WTC11 (cell line): ENCODE results near the gene MC3R. TPM values are rescaled to one million over a fixed set of nuclear protein-coding genes. Genes with fewer than 3 reads are reported as not detected.

Source experiments
- ATAC-seq: fragments of 200-7000 bp; cut with Tn5 transposase; 2 replicates; pipeline ENCODE4 v1.10.0; 2021; ENCODE audit warnings: mild to moderate bottlenecking, moderate library complexity
- CTCF ChIA-PET: fragments of 300-600 bp; sonication (Branson Sonifier 250); formaldehyde crosslinking; loops from one replicate; lab custom pipeline; 2021; ENCODE audit warnings: antibody characterized with exemption; lab: Charles Lee
- POLR2A ChIA-PET: fragments of 350-600 bp; sonication (Branson Sonifier 250); formaldehyde crosslinking; loops from one replicate; lab custom pipeline; 2021; ENCODE audit warnings: antibody characterized with exemption; lab: Charles Lee
- DNase-seq: peaks from one replicate; pipeline ENCODE4 v3.0.0; 2021; ENCODE audit warnings: low spot score
- H3K27ac Mint-ChIP-seq: 2 replicates; pipeline ENCODE4 v1.8.0; 2021; ENCODE audit warnings: mixed read lengths
- H3K27me3 Mint-ChIP-seq: 2 replicates; pipeline ENCODE4 v1.8.0; 2021; ENCODE audit warnings: low read depth, mild to moderate bottlenecking, moderate library complexity, mixed read lengths
- H3K36me3 Mint-ChIP-seq: 2 replicates; pipeline ENCODE4 v1.8.0; 2021; ENCODE audit warnings: mixed read lengths
- H3K4me1 Mint-ChIP-seq: 2 replicates; pipeline ENCODE4 v1.8.0; 2022; ENCODE audit warnings: mixed read lengths
- H3K4me3 Mint-ChIP-seq: 2 replicates; pipeline ENCODE4 v1.8.0; 2021; ENCODE audit warnings: mild to moderate bottlenecking, moderate library complexity, mixed read lengths
- H3K9me3 Mint-ChIP-seq: 2 replicates; pipeline ENCODE4 v1.8.0; 2021; ENCODE audit warnings: mixed read lengths
- CREM ChIP-seq: sonication (generic); formaldehyde crosslinking; IDR thresholded peaks from 2 replicates; pipeline ENCODE4 v1.8.1; 2022; ENCODE audit warnings: mild to moderate bottlenecking, missing genetic modification reagents, moderate library complexity
- ELF4 ChIP-seq: sonication (generic); formaldehyde crosslinking; IDR thresholded peaks from 2 replicates; pipeline ENCODE4 v1.8.1; 2022; ENCODE audit warnings: low read depth, mild to moderate bottlenecking, moderate library complexity, missing genetic modification reagents
- ESRRA ChIP-seq: sonication (generic); formaldehyde crosslinking; IDR thresholded peaks from 2 replicates; pipeline ENCODE4 v1.8.1; 2022; ENCODE audit warnings: mild to moderate bottlenecking, missing genetic modification reagents, borderline replicate concordance
- FOXJ3 ChIP-seq: sonication (generic); formaldehyde crosslinking; IDR thresholded peaks from 2 replicates; pipeline ENCODE4 v1.9.0; 2021; ENCODE audit warnings: missing genetic modification reagents, mild to moderate bottlenecking, borderline replicate concordance
- FOXK1 ChIP-seq: sonication (generic); formaldehyde crosslinking; IDR thresholded peaks from 2 replicates; pipeline ENCODE4 v1.8.0; 2022; ENCODE audit warnings: mild to moderate bottlenecking, moderate library complexity, missing genetic modification reagents
- GABPB1 ChIP-seq: sonication (generic); formaldehyde crosslinking; IDR thresholded peaks from 2 replicates; pipeline ENCODE4 v1.8.1; 2023; ENCODE audit warnings: mild to moderate bottlenecking, missing genetic modification reagents
- JAZF1 ChIP-seq: fragments of 250-450 bp; sonication (Bioruptor Pico); IDR thresholded peaks from 2 replicates; pipeline ENCODE4 v1.9.0; 2021; ENCODE audit warnings: moderate library complexity, mild to moderate bottlenecking, inconsistent platforms
- KAT7 ChIP-seq: sonication (generic); formaldehyde crosslinking; IDR thresholded peaks from 2 replicates; pipeline ENCODE4 v1.8.1; 2023; ENCODE audit warnings: missing genetic modification reagents, mild to moderate bottlenecking, borderline replicate concordance
- MYBL2 ChIP-seq: sonication (generic); formaldehyde crosslinking; IDR thresholded peaks from 2 replicates; pipeline ENCODE4 v1.8.1; 2023; ENCODE audit warnings: mild to moderate bottlenecking, moderate library complexity, missing genetic modification reagents
- NR2C2 ChIP-seq: sonication (generic); formaldehyde crosslinking; IDR thresholded peaks from 2 replicates; pipeline ENCODE4 v1.8.0; 2022; ENCODE audit warnings: mild to moderate bottlenecking, missing genetic modification reagents
- OVOL2 ChIP-seq: fragments of 250-450 bp; sonication (Bioruptor Pico); IDR thresholded peaks from 2 replicates; pipeline ENCODE4 v1.9.0; 2021; ENCODE audit warnings: mild to moderate bottlenecking, borderline replicate concordance
- RORB ChIP-seq: fragments of 250-450 bp; sonication (Bioruptor Pico); IDR thresholded peaks from 2 replicates; pipeline ENCODE4 v1.9.0; 2021; ENCODE audit warnings: mild to moderate bottlenecking
- SOX15 ChIP-seq: fragments of 250-450 bp; sonication (Bioruptor Pico); IDR thresholded peaks from 2 replicates; pipeline ENCODE4 v1.9.0; 2021; ENCODE audit warnings: mild to moderate bottlenecking
- ZNF219 ChIP-seq: sonication (generic); formaldehyde crosslinking; IDR thresholded peaks from 2 replicates; pipeline ENCODE4 v1.8.0; 2023; ENCODE audit warnings: missing genetic modification reagents, mild to moderate bottlenecking, borderline replicate concordance
- total RNA-seq: library from RNA; stranded (reverse); gene quantifications from 3 replicates; pipeline ENCODE4 v1.2.3, GENCODE V29; 2021
- TF ChIP-seq, protein P1 (sequence below): sonication (generic); formaldehyde crosslinking; IDR thresholded peaks from 2 replicates; pipeline ENCODE4 v1.8.1; 2023; ENCODE audit warnings: mild to moderate bottlenecking, missing genetic modification reagents, borderline replicate concordance
- TF ChIP-seq, protein P2 (sequence below): sonication (generic); formaldehyde crosslinking; IDR thresholded peaks from 2 replicates; pipeline ENCODE4 v1.8.1; 2022; ENCODE audit warnings: mild to moderate bottlenecking, moderate library complexity, missing genetic modification reagents
- TF ChIP-seq, protein P3 (sequence below): sonication (generic); formaldehyde crosslinking; IDR thresholded peaks from 2 replicates; pipeline ENCODE4 v1.8.0; 2023; ENCODE audit warnings: missing genetic modification reagents, mild to moderate bottlenecking, borderline replicate concordance

The MC3R gene
- total RNA-seq, 1 experiment from 2014 or later: not detected

DNA sequence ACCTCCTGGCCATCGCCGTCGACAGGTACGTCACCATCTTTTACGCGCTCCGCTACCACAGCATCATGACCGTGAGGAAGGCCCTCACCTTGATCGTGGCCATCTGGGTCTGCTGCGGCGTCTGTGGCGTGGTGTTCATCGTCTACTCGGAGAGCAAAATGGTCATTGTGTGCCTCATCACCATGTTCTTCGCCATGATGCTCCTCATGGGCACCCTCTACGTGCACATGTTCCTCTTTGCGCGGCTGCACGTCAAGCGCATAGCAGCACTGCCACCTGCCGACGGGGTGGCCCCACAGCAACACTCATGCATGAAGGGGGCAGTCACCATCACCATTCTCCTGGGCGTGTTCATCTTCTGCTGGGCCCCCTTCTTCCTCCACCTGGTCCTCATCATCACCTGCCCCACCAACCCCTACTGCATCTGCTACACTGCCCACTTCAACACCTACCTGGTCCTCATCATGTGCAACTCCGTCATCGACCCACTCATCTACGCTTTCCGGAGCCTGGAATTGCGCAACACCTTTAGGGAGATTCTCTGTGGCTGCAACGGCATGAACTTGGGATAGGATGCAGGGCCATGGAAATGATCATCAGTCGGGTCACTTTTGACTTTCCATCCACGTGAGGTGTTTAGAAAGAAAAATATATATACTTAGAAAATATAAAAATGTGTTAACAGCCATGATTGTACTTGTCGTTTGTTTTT is 868 bp downstream of the MC3R start:
- CTCF ChIA-PET: no interaction called here
- no peaks in the 10 kb centered on the region for H3K4me1 Mint-ChIP-seq

DNA sequence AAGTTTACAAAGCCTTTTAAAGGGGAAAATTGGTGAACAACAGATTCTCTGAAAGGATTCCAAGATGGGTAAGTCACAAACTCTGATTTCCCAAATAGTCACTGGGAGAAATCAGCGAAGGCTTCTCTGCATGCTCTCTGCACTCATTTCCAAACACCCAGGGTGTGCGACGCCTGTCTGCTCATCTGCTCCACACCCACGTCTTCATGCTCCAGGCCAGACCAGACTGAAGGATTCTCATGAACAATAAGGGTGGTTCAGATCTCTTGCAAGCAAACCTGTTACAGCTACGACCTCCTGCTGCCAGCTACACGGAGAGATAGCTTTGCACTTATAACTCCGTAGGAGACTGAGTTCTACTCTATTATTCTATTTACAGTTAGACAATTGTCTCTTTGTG is 1.4 kb downstream of the MC3R start:
- peaks cover 23% of the 10 kb centered on the region for H3K27me3 Mint-ChIP-seq
- CTCF ChIA-PET: no interaction called here
- TF ChIP-seq KAT7 (CRISPR knock-in tag): no peak
- TF ChIP-seq ZNF219 (CRISPR knock-in tag): no peak
- no peak for TF ChIP-seq JAZF1 (CRISPR knock-in tag)
- TF ChIP-seq, all 79 proteins: peak for 0
- H3K4me3 Mint-ChIP-seq: no peak overlapping the region
- no peak for DNase-seq
- peaks cover 90% of the 10 kb centered on the region for H3K9me3 Mint-ChIP-seq
- no peak overlapping the region for H3K27ac Mint-ChIP-seq
- POLR2A ChIA-PET: no interaction called here
- H3K4me1 Mint-ChIP-seq: no peaks in the 10 kb centered on the region
- no peak for ATAC-seq
- peaks cover 73% of the 10 kb centered on the region for H3K36me3 Mint-ChIP-seq

More for the DNA sequence above, 868 bp downstream of the MC3R start:
- no peak overlapping the region for H3K4me3 Mint-ChIP-seq
- peaks cover 23% of the 10 kb centered on the region for H3K27me3 Mint-ChIP-seq
- peak; percentile 17 for DNase-seq
- no peak for TF ChIP-seq NR2C2 (CRISPR knock-in tag)
- TF ChIP-seq MYBL2 (CRISPR knock-in tag): no peak
- no peak for TF ChIP-seq ELF4 (CRISPR knock-in tag)
- TF ChIP-seq GABPB1: 0 out of 2 replicates have a peak, but pooled peaks have one; percentile 19
- no peak for TF ChIP-seq FOXK1
- no peak for TF ChIP-seq CREM (CRISPR knock-in tag)
- no peak for TF ChIP-seq SOX15 (CRISPR knock-in tag)
- TF ChIP-seq, protein P1, sequence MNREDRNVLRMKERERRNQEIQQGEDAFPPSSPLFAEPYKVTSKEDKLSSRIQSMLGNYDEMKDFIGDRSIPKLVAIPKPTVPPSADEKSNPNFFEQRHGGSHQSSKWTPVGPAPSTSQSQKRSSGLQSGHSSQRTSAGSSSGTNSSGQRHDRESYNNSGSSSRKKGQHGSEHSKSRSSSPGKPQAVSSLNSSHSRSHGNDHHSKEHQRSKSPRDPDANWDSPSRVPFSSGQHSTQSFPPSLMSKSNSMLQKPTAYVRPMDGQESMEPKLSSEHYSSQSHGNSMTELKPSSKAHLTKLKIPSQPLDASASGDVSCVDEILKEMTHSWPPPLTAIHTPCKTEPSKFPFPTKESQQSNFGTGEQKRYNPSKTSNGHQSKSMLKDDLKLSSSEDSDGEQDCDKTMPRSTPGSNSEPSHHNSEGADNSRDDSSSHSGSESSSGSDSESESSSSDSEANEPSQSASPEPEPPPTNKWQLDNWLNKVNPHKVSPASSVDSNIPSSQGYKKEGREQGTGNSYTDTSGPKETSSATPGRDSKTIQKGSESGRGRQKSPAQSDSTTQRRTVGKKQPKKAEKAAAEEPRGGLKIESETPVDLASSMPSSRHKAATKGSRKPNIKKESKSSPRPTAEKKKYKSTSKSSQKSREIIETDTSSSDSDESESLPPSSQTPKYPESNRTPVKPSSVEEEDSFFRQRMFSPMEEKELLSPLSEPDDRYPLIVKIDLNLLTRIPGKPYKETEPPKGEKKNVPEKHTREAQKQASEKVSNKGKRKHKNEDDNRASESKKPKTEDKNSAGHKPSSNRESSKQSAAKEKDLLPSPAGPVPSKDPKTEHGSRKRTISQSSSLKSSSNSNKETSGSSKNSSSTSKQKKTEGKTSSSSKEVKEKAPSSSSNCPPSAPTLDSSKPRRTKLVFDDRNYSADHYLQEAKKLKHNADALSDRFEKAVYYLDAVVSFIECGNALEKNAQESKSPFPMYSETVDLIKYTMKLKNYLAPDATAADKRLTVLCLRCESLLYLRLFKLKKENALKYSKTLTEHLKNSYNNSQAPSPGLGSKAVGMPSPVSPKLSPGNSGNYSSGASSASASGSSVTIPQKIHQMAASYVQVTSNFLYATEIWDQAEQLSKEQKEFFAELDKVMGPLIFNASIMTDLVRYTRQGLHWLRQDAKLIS: no peak
- TF ChIP-seq, protein P2, sequence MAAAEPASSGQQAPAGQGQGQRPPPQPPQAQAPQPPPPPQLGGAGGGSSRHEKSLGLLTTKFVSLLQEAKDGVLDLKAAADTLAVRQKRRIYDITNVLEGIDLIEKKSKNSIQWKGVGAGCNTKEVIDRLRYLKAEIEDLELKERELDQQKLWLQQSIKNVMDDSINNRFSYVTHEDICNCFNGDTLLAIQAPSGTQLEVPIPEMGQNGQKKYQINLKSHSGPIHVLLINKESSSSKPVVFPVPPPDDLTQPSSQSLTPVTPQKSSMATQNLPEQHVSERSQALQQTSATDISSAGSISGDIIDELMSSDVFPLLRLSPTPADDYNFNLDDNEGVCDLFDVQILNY (CRISPR knock-in tag): no peak
- H3K36me3 Mint-ChIP-seq: peaks cover 71% of the 10 kb centered on the region
- H3K27ac Mint-ChIP-seq: no peak overlapping the region
- POLR2A ChIA-PET: no interaction called here
- peak; percentile 77 for ATAC-seq
- peaks cover 93% of the 10 kb centered on the region for H3K9me3 Mint-ChIP-seq

DNA sequence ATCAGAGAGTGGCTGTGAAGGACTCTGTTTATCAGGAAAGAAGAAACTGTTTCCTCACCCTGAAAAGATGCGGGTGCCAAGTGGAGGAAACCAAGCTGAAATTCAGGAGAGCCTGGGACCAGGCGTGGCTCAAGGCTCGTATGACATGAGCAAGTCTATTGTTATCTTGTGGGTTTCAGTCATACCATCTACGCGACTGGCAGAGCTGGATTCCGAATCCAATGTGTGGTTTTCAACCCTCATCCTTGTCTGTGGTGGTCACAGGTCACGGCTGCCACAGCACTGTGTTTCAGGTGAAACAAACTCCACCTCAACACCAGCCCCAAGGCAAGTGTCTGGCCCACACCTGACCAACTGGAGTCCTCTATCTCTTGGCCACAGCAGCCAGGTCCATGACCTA is 9.1 kb downstream of the MC3R start:
- Mint-ChIP-seq H3K27ac (no peak overlapping the region), H3K36me3 (peaks cover 71% of the 10 kb centered on the region), H3K4me1 (no peaks in the 10 kb centered on the region), H3K4me3 (no peak overlapping the region), H3K27me3 (peaks cover 12% of the 10 kb centered on the region), H3K9me3 (peaks cover 83% of the 10 kb centered on the region)
- CTCF ChIA-PET: no interaction called here
- TF ChIP-seq FOXJ3 (no peak), ESRRA (no peak), ELF4 (CRISPR knock-in tag) (no peak), OVOL2 (CRISPR knock-in tag) (no peak), RORB (CRISPR knock-in tag) (no peak)
- TF ChIP-seq, protein P3, sequence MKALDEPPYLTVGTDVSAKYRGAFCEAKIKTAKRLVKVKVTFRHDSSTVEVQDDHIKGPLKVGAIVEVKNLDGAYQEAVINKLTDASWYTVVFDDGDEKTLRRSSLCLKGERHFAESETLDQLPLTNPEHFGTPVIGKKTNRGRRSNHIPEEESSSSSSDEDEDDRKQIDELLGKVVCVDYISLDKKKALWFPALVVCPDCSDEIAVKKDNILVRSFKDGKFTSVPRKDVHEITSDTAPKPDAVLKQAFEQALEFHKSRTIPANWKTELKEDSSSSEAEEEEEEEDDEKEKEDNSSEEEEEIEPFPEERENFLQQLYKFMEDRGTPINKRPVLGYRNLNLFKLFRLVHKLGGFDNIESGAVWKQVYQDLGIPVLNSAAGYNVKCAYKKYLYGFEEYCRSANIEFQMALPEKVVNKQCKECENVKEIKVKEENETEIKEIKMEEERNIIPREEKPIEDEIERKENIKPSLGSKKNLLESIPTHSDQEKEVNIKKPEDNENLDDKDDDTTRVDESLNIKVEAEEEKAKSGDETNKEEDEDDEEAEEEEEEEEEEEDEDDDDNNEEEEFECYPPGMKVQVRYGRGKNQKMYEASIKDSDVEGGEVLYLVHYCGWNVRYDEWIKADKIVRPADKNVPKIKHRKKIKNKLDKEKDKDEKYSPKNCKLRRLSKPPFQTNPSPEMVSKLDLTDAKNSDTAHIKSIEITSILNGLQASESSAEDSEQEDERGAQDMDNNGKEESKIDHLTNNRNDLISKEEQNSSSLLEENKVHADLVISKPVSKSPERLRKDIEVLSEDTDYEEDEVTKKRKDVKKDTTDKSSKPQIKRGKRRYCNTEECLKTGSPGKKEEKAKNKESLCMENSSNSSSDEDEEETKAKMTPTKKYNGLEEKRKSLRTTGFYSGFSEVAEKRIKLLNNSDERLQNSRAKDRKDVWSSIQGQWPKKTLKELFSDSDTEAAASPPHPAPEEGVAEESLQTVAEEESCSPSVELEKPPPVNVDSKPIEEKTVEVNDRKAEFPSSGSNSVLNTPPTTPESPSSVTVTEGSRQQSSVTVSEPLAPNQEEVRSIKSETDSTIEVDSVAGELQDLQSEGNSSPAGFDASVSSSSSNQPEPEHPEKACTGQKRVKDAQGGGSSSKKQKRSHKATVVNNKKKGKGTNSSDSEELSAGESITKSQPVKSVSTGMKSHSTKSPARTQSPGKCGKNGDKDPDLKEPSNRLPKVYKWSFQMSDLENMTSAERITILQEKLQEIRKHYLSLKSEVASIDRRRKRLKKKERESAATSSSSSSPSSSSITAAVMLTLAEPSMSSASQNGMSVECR: no peak
- DNase-seq: no peak
- no peak for ATAC-seq
- POLR2A ChIA-PET: no interaction called here
